Measurements from ENCODE around the gene KLHL20. TPM values are rescaled to one million over a fixed set of nuclear protein-coding genes. Genes with fewer than 3 reads are reported as not detected.

KLHL20 gene
- total and polyA plus RNA-seq, 2 of the 13 experiments (the other 11 are each of a cell fraction or from before 2014, with no cell fraction given): 7.4 to 14.3 TPM

GRCh38 chr1:173714759-173715537 is at the start of gene KLHL20 (continued):
- TF ChIP-seq, protein P1, sequence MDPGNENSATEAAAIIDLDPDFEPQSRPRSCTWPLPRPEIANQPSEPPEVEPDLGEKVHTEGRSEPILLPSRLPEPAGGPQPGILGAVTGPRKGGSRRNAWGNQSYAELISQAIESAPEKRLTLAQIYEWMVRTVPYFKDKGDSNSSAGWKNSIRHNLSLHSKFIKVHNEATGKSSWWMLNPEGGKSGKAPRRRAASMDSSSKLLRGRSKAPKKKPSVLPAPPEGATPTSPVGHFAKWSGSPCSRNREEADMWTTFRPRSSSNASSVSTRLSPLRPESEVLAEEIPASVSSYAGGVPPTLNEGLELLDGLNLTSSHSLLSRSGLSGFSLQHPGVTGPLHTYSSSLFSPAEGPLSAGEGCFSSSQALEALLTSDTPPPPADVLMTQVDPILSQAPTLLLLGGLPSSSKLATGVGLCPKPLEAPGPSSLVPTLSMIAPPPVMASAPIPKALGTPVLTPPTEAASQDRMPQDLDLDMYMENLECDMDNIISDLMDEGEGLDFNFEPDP (CRISPR knock-in tag; conservative IDR thresholded peaks at IDR 0.05): no peak
- peak; percentile 47; the same call in 1 of the 2 replicates for TF ChIP-seq SIX1 (CRISPR knock-in tag; IDR thresholded peaks at IDR 0.05; ENCODE audit: borderline replicate concordance)
- peak; percentile 85 for TF ChIP-seq HDAC1 (CRISPR knock-in tag; IDR thresholded peaks at IDR 0.05)
- peak; percentile 82 for TF ChIP-seq GATAD2A (CRISPR knock-in tag; IDR thresholded peaks at IDR 0.05)
- TF ChIP-seq MXD4 (CRISPR knock-in tag; IDR thresholded peaks at IDR 0.05): peak; percentile 76
- no peak; the same call in 1 of the 2 replicates for TF ChIP-seq ZNF343 (CRISPR knock-in tag; IDR thresholded peaks at IDR 0.05)
- TF ChIP-seq, protein P2, sequence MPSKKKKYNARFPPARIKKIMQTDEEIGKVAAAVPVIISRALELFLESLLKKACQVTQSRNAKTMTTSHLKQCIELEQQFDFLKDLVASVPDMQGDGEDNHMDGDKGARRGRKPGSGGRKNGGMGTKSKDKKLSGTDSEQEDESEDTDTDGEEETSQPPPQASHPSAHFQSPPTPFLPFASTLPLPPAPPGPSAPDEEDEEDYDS (CRISPR knock-in tag; IDR thresholded peaks at IDR 0.05): peak; percentile 71
- TF ChIP-seq ZNF556 (CRISPR knock-in tag; IDR thresholded peaks at IDR 0.05; ENCODE audit: borderline replicate concordance): peak; percentile 84; the same call in 1 of the 2 replicates
- TF ChIP-seq ZNF773 (CRISPR knock-in tag; IDR thresholded peaks at IDR 0.05; ENCODE audit: borderline replicate concordance): no peak
- TF ChIP-seq ZNF563 (CRISPR knock-in tag; IDR thresholded peaks at IDR 0.05): peak; percentile 49; the same call in 1 of the 2 replicates
- TF ChIP-seq ZNF614 (CRISPR knock-in tag; IDR thresholded peaks at IDR 0.05; ENCODE audit: borderline replicate concordance): peak; percentile 85; the same call in 1 of the 2 replicates
- TF ChIP-seq ZNF768 (CRISPR knock-in tag; IDR thresholded peaks at IDR 0.05): peak; percentile 61; the same call in 1 of the 2 replicates
- peak; percentile 61 for TF ChIP-seq GMEB2 (CRISPR knock-in tag; IDR thresholded peaks at IDR 0.05; ENCODE audit: low read depth)
- peak; percentile 80; the same call in 1 of the 2 replicates for TF ChIP-seq ERF (CRISPR knock-in tag; IDR thresholded peaks at IDR 0.05)
- TF ChIP-seq ELF4 (CRISPR knock-in tag; IDR thresholded peaks at IDR 0.05; ENCODE audit: borderline replicate concordance): peak; percentile 51; the same call in 1 of the 2 replicates
- TF ChIP-seq, protein P3, sequence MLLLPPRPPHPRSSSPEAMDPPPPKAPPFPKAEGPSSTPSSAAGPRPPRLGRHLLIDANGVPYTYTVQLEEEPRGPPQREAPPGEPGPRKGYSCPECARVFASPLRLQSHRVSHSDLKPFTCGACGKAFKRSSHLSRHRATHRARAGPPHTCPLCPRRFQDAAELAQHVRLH (CRISPR knock-in tag; IDR thresholded peaks at IDR 0.05; ENCODE audit: borderline replicate concordance, low read depth): peak; percentile 95
- TF ChIP-seq, protein P4, sequence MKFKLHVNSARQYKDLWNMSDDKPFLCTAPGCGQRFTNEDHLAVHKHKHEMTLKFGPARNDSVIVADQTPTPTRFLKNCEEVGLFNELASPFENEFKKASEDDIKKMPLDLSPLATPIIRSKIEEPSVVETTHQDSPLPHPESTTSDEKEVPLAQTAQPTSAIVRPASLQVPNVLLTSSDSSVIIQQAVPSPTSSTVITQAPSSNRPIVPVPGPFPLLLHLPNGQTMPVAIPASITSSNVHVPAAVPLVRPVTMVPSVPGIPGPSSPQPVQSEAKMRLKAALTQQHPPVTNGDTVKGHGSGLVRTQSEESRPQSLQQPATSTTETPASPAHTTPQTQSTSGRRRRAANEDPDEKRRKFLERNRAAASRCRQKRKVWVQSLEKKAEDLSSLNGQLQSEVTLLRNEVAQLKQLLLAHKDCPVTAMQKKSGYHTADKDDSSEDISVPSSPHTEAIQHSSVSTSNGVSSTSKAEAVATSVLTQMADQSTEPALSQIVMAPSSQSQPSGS (CRISPR knock-in tag; IDR thresholded peaks at IDR 0.05): peak; percentile 85; the same call in 1 of the 2 replicates
- peak; percentile 48; the same call in 1 of the 2 replicates for TF ChIP-seq ZNF784 (CRISPR knock-in tag; IDR thresholded peaks at IDR 0.05; ENCODE audit: borderline replicate concordance)
- peak; percentile 82 for TF ChIP-seq ZFY (CRISPR knock-in tag; IDR thresholded peaks at IDR 0.05)
- peak; percentile 68 for TF ChIP-seq PPARG (CRISPR knock-in tag; conservative IDR thresholded peaks at IDR 0.05)
- peak; percentile 48 for TF ChIP-seq HNF4G (IDR thresholded peaks at IDR 0.05; ENCODE audit: borderline replicate concordance, low read depth, low read length)
- TF ChIP-seq HNF4G (CRISPR knock-in tag; IDR thresholded peaks at IDR 0.05; ENCODE audit: borderline replicate concordance, low read depth): no peak

Data from HepG2 (cell line).